Liver (tissue), 9 donors: ENCODE measurements around the gene GLI3. TPM values are rescaled to one million over a fixed set of nuclear protein-coding genes. Genes with fewer than 3 reads are reported as not detected.

Experiments
- DNase-seq: peaks from one replicate; pipeline ENCODE4 v3.0.0-alpha.2; 2017; ENCODE audit warnings: low spot score
- H3K27ac ChIP-seq, 2 donors: one replicate each; pipeline ENCODE4 v1.7.0; 2013; ENCODE audit warnings: inconsistent platforms in 2 of 2, low read length in 2 of 2, control low read depth in 1 of 2, low read depth in 1 of 2, mild to moderate bottlenecking in 1 of 2
- H3K27me3 ChIP-seq, 4 donors: one replicate each; pipeline versions ENCODE4 v1.6.1 to v1.7.0; 2013; ENCODE audit warnings: low read length in 3 of 4, inconsistent platforms in 1 of 4, mild to moderate bottlenecking in 1 of 4, moderate library complexity in 1 of 4; ENCODE audit not compliant: control insufficient read depth in 4 of 4, insufficient read depth in 4 of 4
- H3K36me3 ChIP-seq, 4 donors: one replicate each; pipeline versions ENCODE4 v1.6.1 to v1.7.0; 2013; ENCODE audit warnings: low read length in 3 of 4, mild to moderate bottlenecking in 3 of 4, low read depth in 1 of 4, moderate library complexity in 1 of 4; ENCODE audit not compliant: control insufficient read depth in 4 of 4, insufficient read depth in 3 of 4
- H3K4me1 ChIP-seq, 4 donors: one replicate each; pipeline versions ENCODE4 v1.6.1 to v1.7.0; 2013; ENCODE audit warnings: low read length in 3 of 4, mild to moderate bottlenecking in 3 of 4, moderate library complexity in 1 of 4; ENCODE audit not compliant: control insufficient read depth in 4 of 4, insufficient read depth in 4 of 4
- H3K4me3 ChIP-seq, 3 donors: one replicate each; pipeline versions ENCODE4 v1.6.1 to v1.7.0; 2013; ENCODE audit warnings: low read length in 3 of 3, control low read depth in 1 of 3, low read depth in 1 of 3, mild to moderate bottlenecking in 1 of 3
- H3K9ac ChIP-seq, 2 donors: one replicate each; pipeline ENCODE4 v1.7.0; 2013; ENCODE audit warnings: low read length in 2 of 2, mild to moderate bottlenecking in 2 of 2, moderate library complexity in 2 of 2, control low read depth in 1 of 2, low read depth in 1 of 2
- H3K9me3 ChIP-seq, 4 donors: one replicate each; pipeline versions ENCODE4 v1.6.1 to v1.7.0; 2013; ENCODE audit warnings: low read length in 3 of 4; ENCODE audit not compliant: control insufficient read depth in 4 of 4
- EGR1 ChIP-seq, 2 donors: IDR thresholded peaks; 2 replicates each; pipeline ENCODE4 v1.6.1; 2016 to 2018; ENCODE audit warnings: antibody characterized with exemption in 2 of 2, low read depth in 2 of 2
- FOXA1 ChIP-seq: IDR thresholded peaks from 2 replicates; pipeline ENCODE4 v1.6.1; 2016; ENCODE audit warnings: antibody characterized with exemption
- FOXA2 ChIP-seq: IDR thresholded peaks from 2 replicates; pipeline ENCODE4 v1.6.1; 2016; ENCODE audit warnings: antibody characterized with exemption
- HNF4A ChIP-seq, 2 donors: conservative IDR thresholded peaks; 2 replicates each; pipeline ENCODE4 v1.6.1; 2016; ENCODE audit warnings: antibody characterized with exemption in 2 of 2, mild to moderate bottlenecking in 2 of 2
- HNF4G ChIP-seq: IDR thresholded peaks from 2 replicates; pipeline ENCODE4 v1.6.1; 2016; ENCODE audit warnings: antibody characterized with exemption
- JUND ChIP-seq, 2 donors: IDR thresholded peaks; 2 replicates each; pipeline ENCODE4 v1.6.1; 2016; ENCODE audit warnings: antibody characterized with exemption in 2 of 2
- NR2F2 ChIP-seq: IDR thresholded peaks from 2 replicates; pipeline ENCODE4 v1.6.1; 2016; ENCODE audit warnings: antibody characterized with exemption
- RAD21 ChIP-seq, 2 donors: IDR thresholded peaks; 2 replicates each; pipeline ENCODE4 v1.6.1; 2016; ENCODE audit warnings: antibody characterized with exemption in 2 of 2, mild to moderate bottlenecking in 2 of 2
- RXRA ChIP-seq, 2 donors: IDR thresholded peaks; 2 replicates each; pipeline ENCODE4 v1.6.1; 2017 to 2018; ENCODE audit warnings: antibody characterized with exemption in 2 of 2, mild to moderate bottlenecking in 1 of 2
- SP1 ChIP-seq: IDR thresholded peaks from 2 replicates; pipeline ENCODE4 v1.6.1; 2018; ENCODE audit warnings: antibody characterized with exemption, mild to moderate bottlenecking
- TAF1 ChIP-seq: conservative IDR thresholded peaks from 2 replicates; pipeline ENCODE4 v1.6.1; 2016; ENCODE audit warnings: antibody characterized with exemption, mild to moderate bottlenecking
- YY1 ChIP-seq: IDR thresholded peaks from 2 replicates; pipeline ENCODE4 v1.6.1; 2016; ENCODE audit warnings: antibody characterized with exemption, mild to moderate bottlenecking
- WGBS: extraction: QIAGEN DNeasy Blood & Tissue Kit; methylation state at CpG from one replicate; pipeline ENCODE4 v1.1.7; 2013; 5-methylcytosine and 5-hydroxymethylcytosine counted together
- polyA plus RNA-seq, 2 donors: library from polyadenylated mRNA; stranded (reverse) in 1 of 2; unstranded in 1 of 2; fragments of 200-250 nt in 1 of 2; fragments of >200 nt in 1 of 2; fragmentation: Nextera tagmentation in 1 of 2; extraction: Ambion mirVana in 1 of 2; gene quantifications; one replicate each; pipeline versions ENCODE4 v1.2.1 to v1.2.3, GENCODE V29; 2013 to 2015
- total RNA-seq, 2 donors: library from RNA; depleted of rRNA; stranded (reverse); fragments of >200 nt; gene quantifications; one replicate each; pipeline ENCODE4 v1.2.3, GENCODE V29; 2014
- TF ChIP-seq, protein P1 (sequence below): IDR thresholded peaks from 2 replicates; pipeline ENCODE4 v1.6.1; 2016; ENCODE audit warnings: antibody characterized with exemption
- TF ChIP-seq, protein P2 (sequence below): IDR thresholded peaks from 2 replicates; pipeline ENCODE4 v1.6.1; 2016; ENCODE audit warnings: antibody characterized with exemption
- TF ChIP-seq, protein P3 (sequence below): IDR thresholded peaks from 2 replicates; pipeline ENCODE4 v1.6.1; 2016; ENCODE audit warnings: antibody characterized with exemption, mild to moderate bottlenecking
- donor health status: healthy.
- donor health status: healthy.
- donor health status: healthy.
- donor health status: healthy.
- donor health status: healthy.

GLI3 gene
- total and polyA plus RNA-seq, 4 donors: 0.09 to 0.42 (median 0.26) TPM

DNA sequence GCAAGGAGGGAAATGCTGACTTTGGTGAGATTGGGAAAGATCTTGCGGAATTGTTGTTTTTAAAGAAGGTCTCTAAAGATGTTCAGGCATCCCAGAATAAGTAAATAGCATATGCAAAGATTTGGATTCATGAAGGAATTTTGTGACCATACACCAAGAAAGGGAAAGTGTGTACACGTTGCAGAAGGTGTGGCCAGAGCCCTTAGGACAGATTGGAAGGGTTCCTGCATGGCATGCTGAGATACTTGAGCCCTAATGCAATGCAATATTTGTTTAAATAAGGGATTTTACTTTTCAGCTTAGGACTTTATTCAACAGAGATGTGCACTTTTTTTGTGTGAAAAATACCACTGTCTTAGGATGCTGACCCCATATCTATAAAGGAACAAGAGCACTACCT lies 314.6 kb downstream of the GLI3 start:
- WGBS: 68% methylated on average over 2 of the region's 2 CpGs
- Histone ChIP-seq H3K27ac (no peak overlapping the region), H3K27me3 (peaks cover 0 to 6% (median 0%) of the 10 kb centered on the region in 4 donors), H3K9ac (no peak overlapping the region), H3K4me3 (no peak overlapping the region), H3K36me3 (no peaks in the 10 kb centered on the region), H3K9me3 (no peaks in the 10 kb centered on the region), H3K4me1 (no peaks in the 10 kb centered on the region)
- no peak for TF ChIP-seq RXRA (IDR thresholded peaks at IDR 0.05)
- TF ChIP-seq FOXA2: no peak
- no peak for TF ChIP-seq FOXA1
- TF ChIP-seq HNF4G: no peak
- TF ChIP-seq, protein P1, sequence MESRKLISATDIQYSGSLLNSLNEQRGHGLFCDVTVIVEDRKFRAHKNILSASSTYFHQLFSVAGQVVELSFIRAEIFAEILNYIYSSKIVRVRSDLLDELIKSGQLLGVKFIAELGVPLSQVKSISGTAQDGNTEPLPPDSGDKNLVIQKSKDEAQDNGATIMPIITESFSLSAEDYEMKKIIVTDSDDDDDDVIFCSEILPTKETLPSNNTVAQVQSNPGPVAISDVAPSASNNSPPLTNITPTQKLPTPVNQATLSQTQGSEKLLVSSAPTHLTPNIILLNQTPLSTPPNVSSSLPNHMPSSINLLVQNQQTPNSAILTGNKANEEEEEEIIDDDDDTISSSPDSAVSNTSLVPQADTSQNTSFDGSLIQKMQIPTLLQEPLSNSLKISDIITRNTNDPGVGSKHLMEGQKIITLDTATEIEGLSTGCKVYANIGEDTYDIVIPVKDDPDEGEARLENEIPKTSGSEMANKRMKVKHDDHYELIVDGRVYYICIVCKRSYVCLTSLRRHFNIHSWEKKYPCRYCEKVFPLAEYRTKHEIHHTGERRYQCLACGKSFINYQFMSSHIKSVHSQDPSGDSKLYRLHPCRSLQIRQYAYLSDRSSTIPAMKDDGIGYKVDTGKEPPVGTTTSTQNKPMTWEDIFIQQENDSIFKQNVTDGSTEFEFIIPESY: no peak
- TF ChIP-seq EGR1 (IDR thresholded peaks at IDR 0.05; ENCODE audit: low read depth in 2 of 2): no peak
- TF ChIP-seq, protein P2, sequence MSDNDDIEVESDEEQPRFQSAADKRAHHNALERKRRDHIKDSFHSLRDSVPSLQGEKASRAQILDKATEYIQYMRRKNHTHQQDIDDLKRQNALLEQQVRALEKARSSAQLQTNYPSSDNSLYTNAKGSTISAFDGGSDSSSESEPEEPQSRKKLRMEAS: no peak
- TF ChIP-seq, protein P3, sequence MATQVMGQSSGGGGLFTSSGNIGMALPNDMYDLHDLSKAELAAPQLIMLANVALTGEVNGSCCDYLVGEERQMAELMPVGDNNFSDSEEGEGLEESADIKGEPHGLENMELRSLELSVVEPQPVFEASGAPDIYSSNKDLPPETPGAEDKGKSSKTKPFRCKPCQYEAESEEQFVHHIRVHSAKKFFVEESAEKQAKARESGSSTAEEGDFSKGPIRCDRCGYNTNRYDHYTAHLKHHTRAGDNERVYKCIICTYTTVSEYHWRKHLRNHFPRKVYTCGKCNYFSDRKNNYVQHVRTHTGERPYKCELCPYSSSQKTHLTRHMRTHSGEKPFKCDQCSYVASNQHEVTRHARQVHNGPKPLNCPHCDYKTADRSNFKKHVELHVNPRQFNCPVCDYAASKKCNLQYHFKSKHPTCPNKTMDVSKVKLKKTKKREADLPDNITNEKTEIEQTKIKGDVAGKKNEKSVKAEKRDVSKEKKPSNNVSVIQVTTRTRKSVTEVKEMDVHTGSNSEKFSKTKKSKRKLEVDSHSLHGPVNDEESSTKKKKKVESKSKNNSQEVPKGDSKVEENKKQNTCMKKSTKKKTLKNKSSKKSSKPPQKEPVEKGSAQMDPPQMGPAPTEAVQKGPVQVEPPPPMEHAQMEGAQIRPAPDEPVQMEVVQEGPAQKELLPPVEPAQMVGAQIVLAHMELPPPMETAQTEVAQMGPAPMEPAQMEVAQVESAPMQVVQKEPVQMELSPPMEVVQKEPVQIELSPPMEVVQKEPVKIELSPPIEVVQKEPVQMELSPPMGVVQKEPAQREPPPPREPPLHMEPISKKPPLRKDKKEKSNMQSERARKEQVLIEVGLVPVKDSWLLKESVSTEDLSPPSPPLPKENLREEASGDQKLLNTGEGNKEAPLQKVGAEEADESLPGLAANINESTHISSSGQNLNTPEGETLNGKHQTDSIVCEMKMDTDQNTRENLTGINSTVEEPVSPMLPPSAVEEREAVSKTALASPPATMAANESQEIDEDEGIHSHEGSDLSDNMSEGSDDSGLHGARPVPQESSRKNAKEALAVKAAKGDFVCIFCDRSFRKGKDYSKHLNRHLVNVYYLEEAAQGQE: no peak
- TF ChIP-seq NR2F2: no peak
- no peak for TF ChIP-seq TAF1
- no peak for TF ChIP-seq JUND (IDR thresholded peaks at IDR 0.05)
- TF ChIP-seq HNF4A (conservative IDR thresholded peaks at IDR 0.05): no peak
- no peak for TF ChIP-seq YY1
- DNase-seq: no peak

DNA sequence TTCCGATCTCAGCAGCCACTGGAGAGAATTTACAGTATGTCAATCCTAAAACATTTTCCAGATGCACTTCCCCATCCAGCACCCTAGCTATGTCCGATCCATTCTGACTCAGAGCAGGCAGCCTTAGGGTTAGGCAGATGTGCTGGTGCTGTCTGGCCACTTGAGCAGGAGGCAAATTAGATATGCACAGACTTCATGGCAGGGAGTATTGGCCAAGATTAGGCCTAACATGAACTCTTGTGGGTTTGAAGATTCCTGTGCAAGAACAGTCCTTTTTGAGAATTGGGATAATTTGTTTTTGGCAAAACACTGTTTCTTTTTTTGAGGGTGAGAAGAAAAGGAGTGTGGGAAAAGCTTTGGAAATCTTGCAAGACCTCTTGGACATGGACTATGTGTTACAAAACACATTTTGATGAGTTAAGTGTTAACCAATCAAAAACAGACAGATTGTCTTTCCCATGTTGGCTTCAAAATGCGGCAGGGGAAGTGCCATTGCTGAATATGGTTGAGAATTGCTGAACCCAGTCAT lies 315.5 kb downstream of the GLI3 start:
- Histone ChIP-seq H3K4me3 (no peak overlapping the region), H3K9me3 (no peaks in the 10 kb centered on the region), H3K4me1 (no peaks in the 10 kb centered on the region), H3K36me3 (no peaks in the 10 kb centered on the region), H3K27me3 (peaks cover 0 to 6% (median 0%) of the 10 kb centered on the region in 4 donors), H3K9ac (no peak overlapping the region), H3K27ac (no peak overlapping the region)
- no peak for DNase-seq
- 70% methylated on average over 3 of the region's 3 CpGs for WGBS
- TF ChIP-seq RAD21 (IDR thresholded peaks at IDR 0.05) (peak in 1 of 2 donors; percentile 30), RXRA (IDR thresholded peaks at IDR 0.05) (peak; percentile 11 to 27), SP1 (peak; percentile 36), NR2F2 (peak; percentile 68), EGR1 (IDR thresholded peaks at IDR 0.05; ENCODE audit: low read depth in 2 of 2) (no peak)
